H1 (cell line): Measurements from ENCODE around the gene ARHGAP26. TPM values are rescaled to one million over a fixed set of nuclear protein-coding genes. Genes with fewer than 3 reads are reported as not detected.

Experiments used
- CTCF ChIA-PET: fragments of 300-600 bp; sonication (Branson Sonifier 250); formaldehyde crosslinking; loops from one replicate; lab custom pipeline; 2021; ENCODE audit not compliant: partially characterized antibody; lab: Charles Lee
- POLR2A ChIA-PET: fragments of 300-600 bp; sonication (Branson Sonifier 250); formaldehyde crosslinking; loops from one replicate; lab custom pipeline; 2021; ENCODE audit warnings: inconsistent platforms; ENCODE audit not compliant: partially characterized antibody; lab: Charles Lee
- DNase-seq, 2 experiments: peaks; one replicate each; pipeline versions ENCODE4 v3.0.0 to v3.0.0-alpha.2; 2010 to 2022; ENCODE audit warnings: low spot score in 2 of 2, low read depth in 1 of 2, mixed read lengths in 1 of 2
- FAIRE-seq: peaks from 2 replicates; lab custom pipeline; 2011; peaks lifted over from hg19 to GRCh38; lab: Jason Lieb, UNC
- H2AFZ ChIP-seq: 2 replicates; pipeline ENCODE4 v1.8.1; 2012; ENCODE audit warnings: low read length, inconsistent platforms
- H2AK5ac ChIP-seq: 2 replicates; pipeline ENCODE4 v1.6.1; 2013; ENCODE audit warnings: low read depth, low read length
- H2BK120ac ChIP-seq: replicated peaks from 2 replicates; pipeline ENCODE3; 2013; ENCODE audit warnings: low read depth, low read length, inconsistent platforms
- H2BK12ac ChIP-seq: 2 replicates; pipeline ENCODE4 v1.6.1; 2013; ENCODE audit warnings: low read depth, low read length
- H2BK15ac ChIP-seq: 2 replicates; pipeline ENCODE4 v1.6.1; 2013; ENCODE audit warnings: low read length
- H2BK20ac ChIP-seq: 2 replicates; pipeline ENCODE4 v1.6.1; 2013; ENCODE audit warnings: low read length
- H2BK5ac ChIP-seq: 2 replicates; pipeline ENCODE4 v1.6.1; 2013; ENCODE audit warnings: low read depth, low read length
- H3K14ac ChIP-seq: 2 replicates; pipeline ENCODE4 v1.6.1; 2013; ENCODE audit warnings: inconsistent platforms; ENCODE audit not compliant: insufficient read length
- H3K18ac ChIP-seq: 2 replicates; pipeline ENCODE4 v1.6.1; 2013; ENCODE audit warnings: low read length; ENCODE audit errors: extremely low read depth
- H3K23ac ChIP-seq: 2 replicates; pipeline ENCODE4 v1.6.1; 2013; ENCODE audit warnings: inconsistent platforms; ENCODE audit not compliant: insufficient read length
- H3K23me2 ChIP-seq: 2 replicates; pipeline ENCODE4 v1.6.1; 2013; ENCODE audit warnings: low read depth, low read length
- H3K27ac ChIP-seq: 2 replicates; pipeline ENCODE4 v1.6.1; 2011; ENCODE audit warnings: low read depth, low read length, inconsistent platforms
- H3K27me3 ChIP-seq, 4 experiments: replicated peaks in 1 of 4; 1 replicate in 1 of 4; 2 replicates in 3 of 4; pipeline versions ENCODE4 v1.6.1 to v1.8.1; 2011 to 2013; ENCODE audit warnings: low read length in 3 of 4, mild to moderate bottlenecking in 3 of 4, inconsistent platforms in 2 of 4, mixed read lengths in 2 of 4, moderate library complexity in 1 of 4; ENCODE audit not compliant: control insufficient read depth in 3 of 4, insufficient read depth in 3 of 4; ENCODE audit errors: extremely low read depth in 1 of 4
- H3K36me3 ChIP-seq, 4 experiments: 2 replicates each; pipeline versions ENCODE4 v1.6.1 to v1.8.1; 2011 to 2013; ENCODE audit warnings: mild to moderate bottlenecking in 4 of 4, low read length in 3 of 4, moderate library complexity in 2 of 4, control low read depth in 1 of 4, inconsistent platforms in 1 of 4; ENCODE audit not compliant: insufficient read depth in 4 of 4, control insufficient read depth in 2 of 4
- H3K4ac ChIP-seq: replicated peaks from 2 replicates; pipeline ENCODE3; 2013; ENCODE audit warnings: low read length, low read depth, mixed read lengths, inconsistent platforms; ENCODE audit not compliant: insufficient read length
- H3K4me1 ChIP-seq, 4 experiments: replicated peaks in 1 of 4; 1 replicate in 1 of 4; 2 replicates in 3 of 4; pipeline versions ENCODE4 v1.6.1 to v1.8.1; 2011 to 2013; ENCODE audit warnings: low read length in 3 of 4, inconsistent platforms in 2 of 4, mixed read lengths in 1 of 4; ENCODE audit not compliant: insufficient read depth in 4 of 4, control insufficient read depth in 3 of 4
- H3K4me2 ChIP-seq, 2 experiments: 2 replicates each; pipeline versions ENCODE4 v1.6.1 to v1.8.1; 2011 to 2013; ENCODE audit warnings: low read depth in 2 of 2, low read length in 2 of 2, control low read depth in 1 of 2, inconsistent platforms in 1 of 2, mild to moderate bottlenecking in 1 of 2; ENCODE audit not compliant: insufficient read depth in 1 of 2
- H3K4me3 ChIP-seq, 4 experiments: fragments of 200-600, 300-600 bp in 1 of 4; sonication (generic), shearing (Covaris generic), sonication (Bioruptor Twin) in 1 of 4; 2 replicates each; pipeline versions ENCODE4 v1.5.1 to v1.8.1; 2011 to 2016; ENCODE audit warnings: low read length in 4 of 4, low read depth in 3 of 4, control low read depth in 2 of 4, inconsistent platforms in 2 of 4, mild to moderate bottlenecking in 2 of 4, mixed read lengths in 1 of 4, moderate library complexity in 1 of 4; ENCODE audit not compliant: insufficient read depth in 2 of 4; ENCODE audit errors: extremely low read depth in 1 of 4
- H3K56ac ChIP-seq: replicated peaks from 2 replicates; pipeline ENCODE3; 2013; ENCODE audit warnings: low read depth, mild to moderate bottlenecking, mixed read lengths, low read length, inconsistent platforms; ENCODE audit not compliant: insufficient read length
- H3K79me1 ChIP-seq: 2 replicates; pipeline ENCODE4 v1.6.1; 2013; ENCODE audit warnings: low read depth, low read length, control low read depth
- H3K79me2 ChIP-seq, 2 experiments: 2 replicates each; pipeline versions ENCODE4 v1.6.1 to v1.8.1; 2012 to 2013; ENCODE audit warnings: low read length in 2 of 2, mild to moderate bottlenecking in 2 of 2, inconsistent platforms in 1 of 2; ENCODE audit not compliant: insufficient read depth in 2 of 2, control insufficient read depth in 1 of 2
- H3K9ac ChIP-seq, 4 experiments: replicated peaks in 1 of 4; 1 replicate in 1 of 4; 2 replicates in 3 of 4; pipeline versions ENCODE4 v1.6.1 to v1.8.1; 2011 to 2013; ENCODE audit warnings: low read depth in 3 of 4, low read length in 3 of 4, control low read depth in 2 of 4, mild to moderate bottlenecking in 2 of 4, moderate library complexity in 2 of 4, inconsistent platforms in 1 of 4; ENCODE audit errors: extremely low read depth in 1 of 4
- H3K9me3 ChIP-seq, 2 experiments: 2 replicates each; pipeline versions ENCODE4 v1.6.1 to v1.8.1; 2012 to 2013; ENCODE audit warnings: mild to moderate bottlenecking in 2 of 2, moderate library complexity in 2 of 2, control low read depth in 1 of 2, inconsistent platforms in 1 of 2, low read depth in 1 of 2, low read length in 1 of 2, mixed read lengths in 1 of 2; ENCODE audit not compliant: insufficient read depth in 2 of 2
- H4K20me1 ChIP-seq, 2 experiments: replicated peaks in 1 of 2; 2 replicates each; pipeline versions ENCODE3 to v1.8.1; 2011 to 2013; ENCODE audit warnings: inconsistent platforms in 2 of 2, low read length in 2 of 2, mild to moderate bottlenecking in 1 of 2; ENCODE audit not compliant: insufficient read depth in 2 of 2, control insufficient read depth in 1 of 2
- H4K5ac ChIP-seq: 2 replicates; pipeline ENCODE4 v1.6.1; 2013; ENCODE audit warnings: low read length, low read depth, mixed read lengths, inconsistent platforms; ENCODE audit not compliant: insufficient read length
- H4K8ac ChIP-seq: 2 replicates; pipeline ENCODE4 v1.8.0; 2013; ENCODE audit warnings: mild to moderate bottlenecking, moderate library complexity, low read length, inconsistent platforms; ENCODE audit not compliant: insufficient read depth; ENCODE audit errors: extremely low read depth
- H4K91ac ChIP-seq: replicated peaks from 2 replicates; pipeline ENCODE3; 2013; ENCODE audit warnings: low read length, mixed read lengths, inconsistent platforms; ENCODE audit not compliant: insufficient read length
- ASH2L ChIP-seq: fragments of 200-600, 300-600 bp; sonication (generic); IDR thresholded peaks from one replicate; pipeline ENCODE4 v1.7.1; 2017; ENCODE audit warnings: low read length
- CTBP2 ChIP-seq: IDR thresholded peaks from 2 replicates; pipeline ENCODE4 v1.7.0; 2011; ENCODE audit warnings: borderline replicate concordance, mild to moderate bottlenecking, moderate library complexity, mixed read lengths, low read length; ENCODE audit not compliant: insufficient read depth, insufficient read length
- GABPA ChIP-seq: IDR thresholded peaks from 2 replicates; pipeline ENCODE4 v1.6.1; 2011; ENCODE audit warnings: mild to moderate bottlenecking, low read length, moderate library complexity, borderline replicate concordance; ENCODE audit not compliant: insufficient read depth
- GTF2F1 ChIP-seq: IDR thresholded peaks from 2 replicates; pipeline ENCODE4 v1.6.1; 2012; ENCODE audit warnings: low read depth, low read length, improper control_type of control experiment, borderline replicate concordance
- HDAC6 ChIP-seq: IDR thresholded peaks from one replicate; pipeline ENCODE4 v1.7.1; 2012; ENCODE audit warnings: low read depth, mild to moderate bottlenecking, inconsistent platforms, low read length, moderate library complexity
- PHF8 ChIP-seq: fragments of 200-600 bp; sonication (generic); conservative IDR thresholded peaks from 2 replicates; pipeline ENCODE4 v1.7.1; 2012; ENCODE audit warnings: low read depth, mild to moderate bottlenecking, inconsistent platforms, low read length, moderate library complexity
- RAD21 ChIP-seq, 2 experiments: IDR thresholded peaks in 1 of 2; conservative IDR thresholded peaks in 1 of 2; 2 replicates each; pipeline ENCODE4 v1.6.1; 2011; ENCODE audit warnings: low read depth in 2 of 2, low read length in 2 of 2, improper control_type of control experiment in 1 of 2, inconsistent platforms in 1 of 2, mild to moderate bottlenecking in 1 of 2, moderate library complexity in 1 of 2
- SP1 ChIP-seq: IDR thresholded peaks from 2 replicates; pipeline ENCODE4 v1.6.1; 2011; ENCODE audit warnings: low read depth, low read length
- SUZ12 ChIP-seq: fragments of 200-600 bp; sonication (generic); IDR thresholded peaks from 2 replicates; pipeline ENCODE4 v1.6.1; 2012; ENCODE audit warnings: mild to moderate bottlenecking, inconsistent platforms, low read length, moderate library complexity, mixed read lengths
- WGBS, 2 experiments: shearing (Covaris generic) in 1 of 2; methylation state at CpG; one replicate each; pipeline versions ENCODE4 v1.1.6 to v1.1.7; 2013 to 2015; ENCODE audit warnings: low lambda C conversion rate in 2 of 2, mixed read lengths in 2 of 2, inconsistent platforms in 1 of 2, low coverage in 1 of 2, missing lambda C conversion rate in 1 of 2; ENCODE audit not compliant: insufficient replicate concordance in 2 of 2, insufficient coverage in 1 of 2, insufficient read length in 1 of 2; ENCODE audit errors: extremely low coverage in 1 of 2, missing lambda C conversion rate in 1 of 2; 5-methylcytosine and 5-hydroxymethylcytosine counted together
- polyA plus RNA-seq, 7 experiments: library from polyadenylated mRNA; depleted of rRNA in 3 of 7; stranded (reverse) in 5 of 7; unstranded in 2 of 7; fragments of >200 nt in 5 of 7; fragments of 200-250 nt in 2 of 7; gene quantifications; 1 replicate in 5 of 7; 2 replicates in 1 of 7; 4 replicates in 1 of 7; pipeline versions ENCODE4 v1.2.1 to v1.2.3, GENCODE V29; 2011 to 2013; ENCODE audit warnings: missing spikeins in 2 of 7, mixed read lengths in 2 of 7
- total RNA-seq: library from RNA; stranded (reverse); fragmentation: NEBNext Ultra II Directional; extraction: Animal tissue kit (Norgen Biotek cat#: 25700); gene quantifications from 2 replicates; pipeline ENCODE4 v1.2.1, GENCODE V29; 2021
- TF ChIP-seq, protein P1 (sequence below): IDR thresholded peaks from 2 replicates; pipeline ENCODE4 v1.6.1; 2012; ENCODE audit warnings: inconsistent platforms

Gene ARHGAP26
- total and polyA plus RNA-seq, 2 of the 8 experiments (the other 6 are each of a cell fraction or from before 2014, with no cell fraction given), result 7.1 to 24.8 TPM

DNA sequence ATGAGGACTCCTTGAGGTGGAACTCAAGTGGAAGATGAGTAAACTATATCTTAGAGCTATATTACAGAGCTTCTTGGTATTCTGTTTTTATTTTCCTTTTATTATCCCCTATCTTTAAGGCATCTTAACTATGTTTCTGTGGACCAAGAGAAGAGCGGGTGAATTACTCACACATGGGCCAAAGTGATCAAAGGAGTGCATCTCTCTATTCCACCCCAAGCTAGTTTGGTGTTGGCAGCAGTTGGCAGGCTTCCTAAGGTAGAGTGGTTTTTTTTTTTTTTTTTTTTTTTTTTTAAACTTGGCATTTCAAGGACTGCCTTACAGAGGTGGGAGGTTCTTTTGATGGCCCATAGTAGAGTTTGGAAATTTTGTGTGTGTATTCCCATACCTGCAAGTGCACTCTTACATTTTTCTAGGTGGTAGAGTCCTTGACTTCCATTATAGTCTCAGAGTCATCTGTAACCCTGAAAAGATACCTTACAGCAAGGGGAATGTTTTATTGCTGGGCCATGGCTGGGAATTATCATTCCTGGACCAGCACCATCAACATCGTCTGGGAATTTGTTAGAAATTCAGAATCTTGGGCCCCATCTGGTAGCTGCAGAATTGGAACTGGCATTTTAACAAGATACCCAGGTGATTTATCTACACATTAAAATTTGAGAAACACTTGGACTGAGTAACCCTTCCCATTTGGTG is 51.0 kb downstream of the ARHGAP26 start:
- Histone ChIP-seq H3K18ac (no peak overlapping the region), H2AK5ac (no peak overlapping the region), H3K79me2 (peaks cover 0 to 29% of the 10 kb centered on the region in 2 experiments; a peak in 2 of 4 replicates), H2BK5ac (no peak overlapping the region), H2AFZ (no peak overlapping the region), H3K4me3 (no peak overlapping the region), H4K91ac (no peak overlapping the region), H2BK12ac (no peak overlapping the region), H4K20me1 (peaks cover 0 to 3% of the 10 kb centered on the region in 2 experiments), H3K14ac (no peak overlapping the region), H3K23me2 (no peaks in the 10 kb centered on the region), H3K27me3 (no peaks in the 10 kb centered on the region), H3K4me1 (peaks cover 0 to 17% (median 13%) of the 10 kb centered on the region in 4 experiments; a peak in 5 of 7 replicates), H3K4ac (no peak overlapping the region), H3K27ac (no peak overlapping the region), H3K23ac (no peak overlapping the region), H4K5ac (no peak overlapping the region), H3K9me3 (no peaks in the 10 kb centered on the region), H2BK120ac (no peak overlapping the region), H3K36me3 (no peaks in the 10 kb centered on the region), H4K8ac (no peak overlapping the region), H2BK15ac (no peak overlapping the region), H3K56ac (no peak overlapping the region), H3K79me1 (peaks cover 7% of the 10 kb centered on the region), H3K9ac (no peak overlapping the region), H3K4me2 (no peak overlapping the region), H2BK20ac (no peak overlapping the region)
- no peak for DNase-seq
- WGBS, 2 experiments, result 89% methylated on average over 2 of the region's 2 CpGs; no CpG with 5 or more reads in 1 of the 2 experiments
- CTCF ChIA-PET, result interaction anchor here (0.6 to 1.7 kb wide), 7 partner anchors 8 to 139 kb away, joined by 3 to 7 read pairs (median 3); no protein-coding TSS in a partner anchor
- FAIRE-seq, result no peak
- POLR2A ChIA-PET, result interaction anchor here (0.9 kb wide), 1 partner anchor 13 kb away, joined by 4 read pairs; no protein-coding TSS in a partner anchor
- TF ChIP-seq, protein P1, sequence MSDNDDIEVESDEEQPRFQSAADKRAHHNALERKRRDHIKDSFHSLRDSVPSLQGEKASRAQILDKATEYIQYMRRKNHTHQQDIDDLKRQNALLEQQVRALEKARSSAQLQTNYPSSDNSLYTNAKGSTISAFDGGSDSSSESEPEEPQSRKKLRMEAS, result no peak
- TF ChIP-seq SUZ12 (no peak), CTBP2 (no peak), RAD21 (IDR thresholded peaks at IDR 0.05 in 1 of 2, conservative IDR thresholded peaks at IDR 0.05 in 1 of 2; ENCODE audit: low read depth in 2 of 2, low read length in 2 of 2) (no peak), GABPA (no peak), GTF2F1 (no peak), PHF8 (no peak), ASH2L (no peak), SP1 (no peak), HDAC6 (no peak)
